IMR-90 (cell line): ENCODE data around the gene PRSS53. TPM values are rescaled to one million over a fixed set of nuclear protein-coding genes. Genes with fewer than 3 reads are reported as not detected.

Experiments used
- ATAC-seq: fragments of 200-7000 bp; cut with Tn5 transposase; 2 replicates; pipeline ENCODE4 v1.9.1; 2020; ENCODE audit warnings: low read depth, mild to moderate bottlenecking, moderate library complexity
- BruUV-seq: library from RNA; stranded (reverse); fragments of 400-500 nt; replicated peaks from 2 replicates; lab custom pipeline; 2021; lab: Mats Ljungman, UMichigan
- CTCF ChIA-PET: fragments of 300-600 bp; formaldehyde crosslinking; extraction: SDS; loops from one replicate; lab custom pipeline; 2021; ENCODE audit warnings: antibody characterized with exemption; lab: Yijun Ruan, JAX
- POLR2A ChIA-PET: fragments of 300-600 bp; sonication (Branson Sonifier 250); formaldehyde crosslinking; loops from one replicate; lab custom pipeline; 2022; ENCODE audit warnings: antibody characterized with exemption; ENCODE audit not compliant: unreplicated experiment; lab: Charles Lee
- DNase-seq: peaks from one replicate; pipeline ENCODE4 v3.0.0; 2013
- H2AFZ ChIP-seq: replicated peaks from 2 replicates; pipeline ENCODE3; 2013; ENCODE audit warnings: low read length, mild to moderate bottlenecking; ENCODE audit not compliant: poor library complexity
- H2AK5ac ChIP-seq: 2 replicates; pipeline ENCODE4 v1.6.1; 2013; ENCODE audit warnings: low read depth, low read length, inconsistent platforms
- H2AK9ac ChIP-seq: replicated peaks from 2 replicates; pipeline ENCODE3; 2013; ENCODE audit warnings: mild to moderate bottlenecking, low read depth, low read length, moderate library complexity; ENCODE audit not compliant: poor library complexity
- H2BK120ac ChIP-seq: 2 replicates; pipeline ENCODE4 v1.6.1; 2013; ENCODE audit warnings: low read depth, low read length, inconsistent platforms
- H2BK15ac ChIP-seq: 3 replicates; pipeline ENCODE4 v1.6.1; 2013; ENCODE audit warnings: low read depth, low read length, inconsistent platforms
- H2BK20ac ChIP-seq: 2 replicates; pipeline ENCODE4 v1.6.1; 2013; ENCODE audit warnings: low read depth, mild to moderate bottlenecking, inconsistent platforms, low read length, moderate library complexity
- H2BK5ac ChIP-seq: 2 replicates; pipeline ENCODE4 v1.6.1; 2013; ENCODE audit warnings: mild to moderate bottlenecking, low read depth, low read length, inconsistent platforms; ENCODE audit not compliant: poor library complexity, severe bottlenecking
- H3K14ac ChIP-seq: replicated peaks from 2 replicates; pipeline ENCODE4 v1.6.1; 2013; ENCODE audit warnings: low read depth, low read length, inconsistent platforms
- H3K18ac ChIP-seq: 2 replicates; pipeline ENCODE4 v1.6.1; 2013; ENCODE audit warnings: low read depth, low read length, control low read depth
- H3K23ac ChIP-seq: 2 replicates; pipeline ENCODE4 v1.6.1; 2013; ENCODE audit warnings: low read depth, low read length, inconsistent platforms
- H3K27ac ChIP-seq: 2 replicates; pipeline ENCODE4 v1.5.1; 2013; ENCODE audit warnings: mild to moderate bottlenecking, control low read depth, low read length; ENCODE audit not compliant: insufficient read depth
- H3K27me3 ChIP-seq: 2 replicates; pipeline ENCODE4 v1.6.1; 2013; ENCODE audit warnings: low read length; ENCODE audit not compliant: control insufficient read depth, insufficient read depth
- H3K36me3 ChIP-seq: 2 replicates; pipeline ENCODE4 v1.6.1; 2013; ENCODE audit warnings: low read length, mixed read lengths; ENCODE audit not compliant: control insufficient read depth, insufficient read depth
- H3K4ac ChIP-seq: 2 replicates; pipeline ENCODE4 v1.6.1; 2013; ENCODE audit warnings: low read depth, low read length, inconsistent platforms
- H3K4me1 ChIP-seq: 2 replicates; pipeline ENCODE4 v1.6.1; 2013; ENCODE audit warnings: low read length, mixed read lengths; ENCODE audit not compliant: control insufficient read depth, insufficient read depth
- H3K4me2 ChIP-seq: 2 replicates; pipeline ENCODE4 v1.6.1; 2013; ENCODE audit warnings: low read depth, mild to moderate bottlenecking, control low read depth, low read length, moderate library complexity
- H3K4me3 ChIP-seq: 2 replicates; pipeline ENCODE4 v1.5.1; 2013; ENCODE audit warnings: low read depth, mild to moderate bottlenecking, control low read depth, low read length, moderate library complexity; ENCODE audit not compliant: insufficient read depth
- H3K56ac ChIP-seq: 2 replicates; pipeline ENCODE4 v1.6.1; 2013; ENCODE audit warnings: low read length, inconsistent platforms; ENCODE audit not compliant: insufficient read depth; ENCODE audit errors: extremely low read depth
- H3K79me1 ChIP-seq, 2 experiments: 2 replicates each; pipeline ENCODE4 v1.6.1; 2013; ENCODE audit warnings: low read length in 2 of 2, inconsistent platforms in 1 of 2, low read depth in 1 of 2
- H3K9ac ChIP-seq: 2 replicates; pipeline ENCODE4 v1.6.1; 2013; ENCODE audit warnings: low read depth, low read length, control low read depth
- H3K9me1 ChIP-seq: 2 replicates; pipeline ENCODE4 v1.6.1; 2013; ENCODE audit warnings: low read length, inconsistent platforms; ENCODE audit not compliant: insufficient read depth
- H3K9me3 ChIP-seq: 2 replicates; pipeline ENCODE4 v1.6.1; 2013; ENCODE audit warnings: low read length; ENCODE audit not compliant: control insufficient read depth, insufficient read depth
- H4K20me1 ChIP-seq: 2 replicates; pipeline ENCODE4 v1.6.1; 2013; ENCODE audit warnings: low read length, inconsistent platforms; ENCODE audit not compliant: insufficient read depth
- H4K5ac ChIP-seq: 2 replicates; pipeline ENCODE4 v1.6.1; 2013; ENCODE audit warnings: mild to moderate bottlenecking, low read depth, low read length, control low read depth
- H4K8ac ChIP-seq, 2 experiments: 2 replicates each; pipeline ENCODE4 v1.6.1; 2013; ENCODE audit warnings: low read depth in 2 of 2, low read length in 2 of 2, control low read depth in 1 of 2, inconsistent platforms in 1 of 2
- H4K91ac ChIP-seq: 2 replicates; pipeline ENCODE4 v1.6.1; 2013; ENCODE audit warnings: low read depth, low read length, inconsistent platforms; ENCODE audit not compliant: insufficient read depth
- CEBPB ChIP-seq: IDR thresholded peaks from 2 replicates; pipeline ENCODE4 v1.6.1; 2012; ENCODE audit warnings: low read depth, low read length, improper control_type of control experiment
- MAZ ChIP-seq: IDR thresholded peaks from 2 replicates; pipeline ENCODE4 v1.6.1; 2012; ENCODE audit warnings: low read depth, mild to moderate bottlenecking, low read length, improper control_type of control experiment, moderate library complexity, borderline replicate concordance
- WGBS, 2 experiments: methylation state at CpG; one replicate each; pipeline versions ENCODE4 v1.1.5 to v1.1.7; 2013; ENCODE audit warnings: missing lambda C conversion rate in 2 of 2; ENCODE audit not compliant: insufficient read length in 1 of 2; ENCODE audit errors: extremely low coverage in 2 of 2; 5-methylcytosine and 5-hydroxymethylcytosine counted together
- dilution Hi-C: fragments of 300-500 bp; cut with HindIII; formaldehyde crosslinking; loops from one replicate; pipeline ENCODE4 v1.14.3; 2018; ENCODE audit warnings: low sequenced_read_pairs; ENCODE audit not compliant: unreplicated experiment
- in situ Hi-C: fragments of 300-500 bp; cut with MboI; formaldehyde crosslinking; loops from 3 replicates; pipeline ENCODE4 v1.14.3; 2019; ENCODE audit warnings: low sequenced_read_pairs, inconsistent platforms, mixed read lengths
- intact Hi-C: fragments of 100-400 bp; cut with micrococcal nuclease; formaldehyde crosslinking; loops from 2 replicates; pipeline ENCODE4 v1.10.0; 2022
- polyA plus RNA-seq, 3 experiments: library from polyadenylated mRNA; depleted of rRNA; stranded (reverse); fragments of >200 nt; gene quantifications; 2 replicates each; pipeline ENCODE4 v1.2.3, GENCODE V29; 2012; ENCODE audit warnings: low replicate concordance in 1 of 3
- total RNA-seq: library from RNA; depleted of rRNA; stranded (reverse); fragments of >200 nt; gene quantifications from 2 replicates; pipeline ENCODE4 v1.2.3, GENCODE V29; 2012

Gene PRSS53
- total and polyA plus RNA-seq, 2 of the 4 experiments (the other 2 are of a cell fraction), result 0.72 to 5.9 TPM

- intact Hi-C loops, result no loop called here
- peaks cover 18 to 41% of the 10 kb centered on the region in 2 experiments for H3K79me1 ChIP-seq
- CTCF ChIA-PET, result no interaction called here
Measured at GRCh38 chr16:31108794-31109558, 20.2 kb upstream of the PRSS53 start.

More at GRCh38 chr16:31108794-31109558, 20.2 kb upstream of the PRSS53 start:
- peaks cover 40% of the 10 kb centered on the region for H3K36me3 ChIP-seq
- ATAC-seq, result peak; percentile 2; the same call in 1 of the 2 replicates
- H3K4ac ChIP-seq, result peak overlapping the region; percentile 39; the same call in 1 of the 2 replicates
- H3K9me1 ChIP-seq, result peaks cover 11% of the 10 kb centered on the region; the same call in 1 of the 2 replicates
- no peak for DNase-seq
- H4K20me1 ChIP-seq, result no peaks in the 10 kb centered on the region; the same call in 1 of the 2 replicates
- peak overlapping the region; percentile 75 for H3K9ac ChIP-seq
- peak overlapping the region; percentile 85 for H3K4me3 ChIP-seq
- TF ChIP-seq CEBPB (no peak), MAZ (0 out of 2 replicates have a peak, but pooled peaks have one; percentile 0)
- no peaks in the 10 kb centered on the region for H3K27me3 ChIP-seq
- in situ Hi-C loops (no loop called here), dilution Hi-C loops (no loop called here)
- H3K18ac ChIP-seq, result no peak overlapping the region
- H4K5ac ChIP-seq, result no peak overlapping the region
- H3K27ac ChIP-seq, result peak overlapping the region; percentile 76; the same call in 1 of the 2 replicates
- no peaks in the 10 kb centered on the region for H3K9me3 ChIP-seq
- peak overlapping the region; percentile 67 to 98; a peak in 2 of 4 replicates for H4K8ac ChIP-seq
- H3K14ac ChIP-seq, result peak overlapping the region; percentile 45
- H3K4me2 ChIP-seq, result peak overlapping the region; percentile 93
- POLR2A ChIA-PET, result no interaction called here
- H2BK120ac ChIP-seq, result no peak overlapping the region
- WGBS, 2 experiments, result 47% methylated on average over 12 of the region's 57 CpGs; no CpG with 5 or more reads in 1 of the 2 experiments
- H2BK20ac ChIP-seq, result no peak overlapping the region
- peak overlapping the region; percentile 79 for H2BK5ac ChIP-seq
- peaks cover 5% of the 10 kb centered on the region for H3K4me1 ChIP-seq
- H2AK9ac ChIP-seq, result peak overlapping the region; percentile 95
- no peak overlapping the region for H3K56ac ChIP-seq
- H2BK15ac ChIP-seq, result no peak overlapping the region
- peak overlapping the region; percentile 43; the same call in 1 of the 2 replicates for H4K91ac ChIP-seq
- BruUV-seq, result TSS peak; percentile 86
- H2AK5ac ChIP-seq, result peak overlapping the region; percentile 78
- peak overlapping the region; percentile 38; the same call in 1 of the 2 replicates for H3K23ac ChIP-seq
- H2AFZ ChIP-seq, result peak overlapping the region; percentile 95
